ENCODE results near the gene CCDC91.

DNA sequence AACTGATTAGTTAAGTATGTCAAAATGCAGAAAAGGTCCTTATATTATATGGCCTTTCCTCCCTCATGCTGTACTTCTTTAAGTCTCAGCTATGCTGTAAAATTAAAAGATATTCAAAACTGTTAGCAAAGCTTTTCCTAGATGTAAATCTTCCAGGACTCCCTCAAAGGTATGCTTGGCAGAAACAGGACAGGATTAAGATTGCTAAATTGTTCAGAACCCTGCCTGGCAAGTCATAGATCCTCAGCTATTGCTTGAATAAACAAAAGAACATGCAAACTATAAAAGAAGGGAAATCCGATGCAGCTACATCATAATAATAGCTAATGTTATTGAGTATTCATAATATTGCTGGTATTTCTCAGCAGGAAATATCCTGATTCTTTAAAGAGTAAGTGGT, 322.6 kb downstream of the CCDC91 start:
- TF ChIP-seq, protein P1, sequence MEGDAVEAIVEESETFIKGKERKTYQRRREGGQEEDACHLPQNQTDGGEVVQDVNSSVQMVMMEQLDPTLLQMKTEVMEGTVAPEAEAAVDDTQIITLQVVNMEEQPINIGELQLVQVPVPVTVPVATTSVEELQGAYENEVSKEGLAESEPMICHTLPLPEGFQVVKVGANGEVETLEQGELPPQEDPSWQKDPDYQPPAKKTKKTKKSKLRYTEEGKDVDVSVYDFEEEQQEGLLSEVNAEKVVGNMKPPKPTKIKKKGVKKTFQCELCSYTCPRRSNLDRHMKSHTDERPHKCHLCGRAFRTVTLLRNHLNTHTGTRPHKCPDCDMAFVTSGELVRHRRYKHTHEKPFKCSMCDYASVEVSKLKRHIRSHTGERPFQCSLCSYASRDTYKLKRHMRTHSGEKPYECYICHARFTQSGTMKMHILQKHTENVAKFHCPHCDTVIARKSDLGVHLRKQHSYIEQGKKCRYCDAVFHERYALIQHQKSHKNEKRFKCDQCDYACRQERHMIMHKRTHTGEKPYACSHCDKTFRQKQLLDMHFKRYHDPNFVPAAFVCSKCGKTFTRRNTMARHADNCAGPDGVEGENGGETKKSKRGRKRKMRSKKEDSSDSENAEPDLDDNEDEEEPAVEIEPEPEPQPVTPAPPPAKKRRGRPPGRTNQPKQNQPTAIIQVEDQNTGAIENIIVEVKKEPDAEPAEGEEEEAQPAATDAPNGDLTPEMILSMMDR (IDR thresholded peaks at IDR 0.05; ENCODE audit: insufficient read depth, low read length, poor library complexity, severe bottlenecking), result no peak
- no peak for TF ChIP-seq EZH2phosphoT487 (conservative IDR thresholded peaks at IDR 0.05; ENCODE audit: low read length)

Measured in SU-DHL-6 (cell line).